Measurements from ENCODE around the gene RHBDD1.

DNA sequence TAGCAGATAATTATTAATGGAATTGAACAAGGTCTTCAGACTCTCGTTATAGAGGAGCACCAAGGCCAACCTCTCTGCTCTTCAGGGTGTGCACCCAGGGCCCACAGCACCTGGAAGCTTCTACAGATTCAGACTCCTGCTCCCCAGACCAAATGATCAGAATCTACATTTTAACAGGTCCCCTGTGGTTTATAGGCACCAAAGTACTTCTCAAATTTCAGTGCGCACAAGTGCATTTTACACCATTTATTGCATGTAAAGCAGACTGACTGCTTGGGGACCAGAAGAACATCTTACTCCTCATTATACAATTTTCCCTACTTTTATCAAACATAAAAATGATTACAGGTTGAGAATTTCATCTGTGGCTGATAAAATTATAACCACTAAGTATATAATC is 164.3 kb downstream of the RHBDD1 start:
- TF ChIP-seq, protein P1, sequence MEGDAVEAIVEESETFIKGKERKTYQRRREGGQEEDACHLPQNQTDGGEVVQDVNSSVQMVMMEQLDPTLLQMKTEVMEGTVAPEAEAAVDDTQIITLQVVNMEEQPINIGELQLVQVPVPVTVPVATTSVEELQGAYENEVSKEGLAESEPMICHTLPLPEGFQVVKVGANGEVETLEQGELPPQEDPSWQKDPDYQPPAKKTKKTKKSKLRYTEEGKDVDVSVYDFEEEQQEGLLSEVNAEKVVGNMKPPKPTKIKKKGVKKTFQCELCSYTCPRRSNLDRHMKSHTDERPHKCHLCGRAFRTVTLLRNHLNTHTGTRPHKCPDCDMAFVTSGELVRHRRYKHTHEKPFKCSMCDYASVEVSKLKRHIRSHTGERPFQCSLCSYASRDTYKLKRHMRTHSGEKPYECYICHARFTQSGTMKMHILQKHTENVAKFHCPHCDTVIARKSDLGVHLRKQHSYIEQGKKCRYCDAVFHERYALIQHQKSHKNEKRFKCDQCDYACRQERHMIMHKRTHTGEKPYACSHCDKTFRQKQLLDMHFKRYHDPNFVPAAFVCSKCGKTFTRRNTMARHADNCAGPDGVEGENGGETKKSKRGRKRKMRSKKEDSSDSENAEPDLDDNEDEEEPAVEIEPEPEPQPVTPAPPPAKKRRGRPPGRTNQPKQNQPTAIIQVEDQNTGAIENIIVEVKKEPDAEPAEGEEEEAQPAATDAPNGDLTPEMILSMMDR (conservative IDR thresholded peaks at IDR 0.05; ENCODE audit: low read depth, low read length) = no peak
- TF ChIP-seq EZH2 (IDR thresholded peaks at IDR 0.05; ENCODE audit: borderline replicate concordance, low read depth, low read length, poor library complexity, severe bottlenecking) = no peak

All from A673 (cell line).